Hematopoietic multipotent progenitor cell treated with erythropoietin and hydrocortisone succinate and interleukin-3 and kit ligand, for 4 days (in vitro differentiated cells): ENCODE data around the gene TMEM33.
"Not testable (repeated sequence)": the region's sequence is repeated elsewhere in the genome, so short reads cannot be mapped to it uniquely, and the experiment has no call there.

Experiments used
- DNase-seq: peaks from one replicate; pipeline ENCODE4 v3.0.0-alpha.2; 2015

Gene TMEM33, protein sequence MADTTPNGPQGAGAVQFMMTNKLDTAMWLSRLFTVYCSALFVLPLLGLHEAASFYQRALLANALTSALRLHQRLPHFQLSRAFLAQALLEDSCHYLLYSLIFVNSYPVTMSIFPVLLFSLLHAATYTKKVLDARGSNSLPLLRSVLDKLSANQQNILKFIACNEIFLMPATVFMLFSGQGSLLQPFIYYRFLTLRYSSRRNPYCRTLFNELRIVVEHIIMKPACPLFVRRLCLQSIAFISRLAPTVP

DNA sequence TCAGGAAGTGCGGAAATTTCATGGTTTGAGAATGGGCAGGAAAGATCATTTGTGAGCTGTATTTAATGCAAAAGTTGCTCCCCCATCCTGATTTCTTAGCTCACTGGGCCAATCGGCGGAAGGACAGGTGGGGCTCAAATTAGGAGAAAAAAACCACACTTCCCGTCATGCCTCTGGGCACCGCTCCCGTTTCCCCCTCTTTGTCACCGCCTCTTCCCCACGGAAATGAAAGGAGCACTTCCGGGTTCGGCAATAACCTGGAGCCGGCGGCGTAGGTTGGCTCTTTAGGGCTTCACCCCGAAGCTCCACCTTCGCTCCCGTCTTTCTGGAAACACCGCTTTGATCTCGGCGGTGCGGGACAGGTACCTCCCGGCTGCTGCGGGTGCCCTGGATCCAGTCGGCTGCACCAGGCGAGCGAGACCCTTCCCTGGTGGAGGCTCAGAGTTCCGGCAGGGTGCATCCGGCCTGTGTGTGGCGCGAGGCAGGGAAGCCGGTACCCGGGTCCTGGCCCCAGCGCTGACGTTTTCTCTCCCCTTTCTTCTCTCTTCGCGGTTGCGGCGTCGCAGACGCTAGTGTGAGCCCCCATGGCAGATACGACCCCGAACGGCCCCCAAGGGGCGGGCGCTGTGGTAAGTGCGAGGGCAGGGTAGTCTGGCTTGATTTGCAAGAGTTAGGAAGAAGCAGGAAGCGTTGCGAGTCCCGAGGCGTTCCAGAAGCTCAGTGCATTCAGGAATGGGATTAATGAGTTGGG is at the start of gene TMEM33:
Gene TMEM33 (plus strand): TSS at position 529 of the 751 bp plus-strand sequence. CDS start 56 bp downstream, at position 585.
- DNase-seq, result peak; percentile 96

GRCh38 chr4:41885456-41885855 is 49.8 kb upstream of the TMEM33 start:
- DNase-seq, result no peak

DNA sequence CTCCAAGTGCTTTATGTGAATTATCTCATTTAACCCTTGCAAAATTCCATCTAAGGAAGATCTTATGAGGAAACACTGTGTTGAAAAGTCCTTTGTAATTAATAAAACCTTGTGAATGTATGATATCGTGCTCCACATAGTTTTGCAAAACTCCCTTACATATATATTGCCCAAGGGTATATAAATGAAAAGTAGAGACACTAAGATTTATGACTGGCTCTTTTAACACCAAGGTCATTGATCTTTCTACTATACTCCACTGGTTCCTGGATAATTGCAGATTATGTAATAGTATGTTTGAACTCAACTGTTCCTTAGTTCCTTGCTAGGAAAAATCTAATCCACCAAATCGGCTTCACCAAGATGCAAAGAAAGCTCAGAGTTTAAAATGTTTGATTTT is 48.0 kb upstream of the TMEM33 start:
- DNase-seq, result no peak

GRCh38 chr4:41887821-41888686 is 47.2 kb upstream of the TMEM33 start:
- DNase-seq, result peak; percentile 75

- DNase-seq, result no peak
Observed at GRCh38 chr4:41888687-41889074, 46.5 kb upstream of the TMEM33 start.

DNA sequence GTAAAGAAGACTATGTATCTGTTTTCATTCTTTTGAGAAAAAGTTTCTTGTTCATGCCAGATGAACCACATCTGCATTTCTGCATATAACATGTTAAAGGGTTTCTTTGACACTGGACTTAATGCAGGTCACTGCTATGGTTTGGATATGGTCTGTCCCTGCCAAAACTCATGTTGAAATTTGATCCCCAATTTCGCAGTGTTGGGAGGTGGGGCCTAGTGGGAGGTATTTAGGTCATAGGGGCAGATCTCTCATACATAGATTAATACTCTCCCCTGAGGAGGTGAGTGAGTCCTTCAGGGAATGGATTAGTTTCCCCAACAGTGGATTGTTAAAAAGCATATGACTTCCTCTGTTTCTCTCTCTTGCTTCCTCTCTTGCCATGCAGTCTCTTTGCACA is 45.9 kb upstream of the TMEM33 start:
- no peak for DNase-seq

DNA sequence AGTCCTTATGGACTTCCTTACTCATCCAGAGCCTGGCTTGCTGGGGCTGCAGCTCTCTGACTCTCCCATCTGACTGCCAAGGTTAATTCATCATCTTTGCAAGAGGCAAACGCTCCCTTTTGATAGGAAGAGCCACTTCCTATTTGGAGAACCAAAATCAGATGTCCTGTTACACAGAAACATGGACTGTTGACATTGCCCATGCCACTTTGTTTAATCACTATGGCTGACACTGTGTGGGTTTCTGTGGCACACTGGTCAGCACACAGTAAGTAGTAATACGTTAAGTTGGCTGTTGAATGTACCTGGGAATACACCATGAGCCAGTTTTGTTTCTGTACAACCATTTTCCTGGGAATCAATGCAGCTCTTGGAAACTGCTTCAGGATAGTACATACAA is 45.1 kb upstream of the TMEM33 start:
- DNase-seq, result no peak

DNA sequence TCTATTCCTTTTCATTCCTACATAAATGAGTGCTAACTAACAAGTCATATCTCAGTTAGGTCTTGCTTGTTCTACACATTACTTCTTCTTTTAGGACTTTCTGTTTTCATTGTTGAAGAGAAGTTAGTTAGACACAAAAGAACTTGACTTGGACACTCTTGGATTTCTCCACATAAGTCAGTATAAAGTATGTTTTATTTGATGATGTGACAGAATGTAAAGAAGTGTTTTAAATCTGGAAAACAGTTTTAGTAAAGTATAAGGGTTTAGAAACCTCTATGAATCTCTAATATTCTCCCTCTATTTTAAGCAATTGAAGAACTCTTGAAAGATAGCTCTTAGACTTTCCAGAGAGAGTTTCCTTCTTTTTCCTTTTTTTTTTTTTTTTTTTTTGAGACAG is 38.6 kb upstream of the TMEM33 start:
- DNase-seq, result no peak

DNA sequence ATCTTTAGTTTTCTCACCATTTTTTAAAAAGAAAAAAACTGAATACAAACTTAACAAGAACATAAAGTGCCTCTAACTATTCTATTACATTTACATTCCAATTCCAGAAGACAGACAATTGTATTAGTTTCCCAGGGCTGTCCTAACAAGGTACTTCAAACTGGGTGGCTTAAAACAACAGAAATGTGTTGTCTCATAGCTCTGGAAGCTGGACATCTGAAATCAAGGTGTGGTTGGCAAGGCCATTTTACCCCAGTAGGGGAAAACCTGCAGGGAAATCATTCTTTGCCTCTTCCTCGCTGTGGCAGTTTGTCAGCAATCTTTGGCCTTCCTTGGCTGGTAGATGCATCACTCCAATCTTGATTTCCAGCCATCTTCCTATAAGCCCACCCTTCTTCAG is 37.5 kb upstream of the TMEM33 start:
- DNase-seq, result no peak

GRCh38 chr4:41909136-41909535 is 26.1 kb upstream of the TMEM33 start:
- DNase-seq, result not testable (repeated sequence)

DNA sequence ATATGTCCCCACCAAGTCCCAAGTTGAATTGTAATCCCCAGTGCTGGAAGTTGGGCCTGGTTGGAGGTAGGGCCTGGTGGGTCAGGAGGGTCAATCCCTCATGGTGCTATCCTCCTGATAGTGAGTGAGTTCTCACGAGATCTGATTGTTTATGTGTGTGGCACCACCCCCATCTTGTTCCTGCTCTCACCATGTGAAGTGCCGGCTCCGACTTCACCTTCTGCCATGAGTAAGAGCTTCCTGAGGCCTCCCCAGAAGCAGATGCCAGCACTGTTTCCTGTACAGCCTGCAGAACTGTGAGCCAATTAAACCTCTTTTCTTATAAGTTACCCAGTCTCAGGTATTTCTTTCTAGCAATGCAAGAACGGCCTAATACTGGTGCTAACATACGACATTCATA is 22.7 kb upstream of the TMEM33 start:
- DNase-seq, result no peak

- no peak for DNase-seq
Observed at GRCh38 chr4:41913509-41913908, 21.7 kb upstream of the TMEM33 start.

DNA sequence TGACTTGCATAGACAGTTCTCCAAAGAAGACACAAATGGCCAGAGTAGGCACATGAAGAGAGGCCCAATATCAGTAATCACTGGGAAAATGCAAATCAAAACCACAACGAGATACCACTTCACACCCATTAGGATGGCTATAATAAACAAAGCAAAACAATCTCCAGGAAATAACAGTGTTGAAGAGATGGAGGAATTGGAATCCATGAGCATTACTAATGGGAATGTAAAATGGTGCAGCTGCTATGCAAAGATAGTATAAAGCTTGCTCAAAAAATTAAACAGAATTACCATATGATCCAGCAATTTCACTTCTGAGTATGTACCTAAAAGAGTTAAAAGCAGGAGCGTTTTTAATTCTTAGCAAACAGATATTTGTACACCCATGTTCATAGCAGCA is 17.0 kb upstream of the TMEM33 start:
- no peak for DNase-seq

- not testable (repeated sequence) for DNase-seq
Observed at GRCh38 chr4:41920416-41920815, 14.8 kb upstream of the TMEM33 start.

- DNase-seq, result no peak
Observed at GRCh38 chr4:41921476-41921875, 13.8 kb upstream of the TMEM33 start.

DNA sequence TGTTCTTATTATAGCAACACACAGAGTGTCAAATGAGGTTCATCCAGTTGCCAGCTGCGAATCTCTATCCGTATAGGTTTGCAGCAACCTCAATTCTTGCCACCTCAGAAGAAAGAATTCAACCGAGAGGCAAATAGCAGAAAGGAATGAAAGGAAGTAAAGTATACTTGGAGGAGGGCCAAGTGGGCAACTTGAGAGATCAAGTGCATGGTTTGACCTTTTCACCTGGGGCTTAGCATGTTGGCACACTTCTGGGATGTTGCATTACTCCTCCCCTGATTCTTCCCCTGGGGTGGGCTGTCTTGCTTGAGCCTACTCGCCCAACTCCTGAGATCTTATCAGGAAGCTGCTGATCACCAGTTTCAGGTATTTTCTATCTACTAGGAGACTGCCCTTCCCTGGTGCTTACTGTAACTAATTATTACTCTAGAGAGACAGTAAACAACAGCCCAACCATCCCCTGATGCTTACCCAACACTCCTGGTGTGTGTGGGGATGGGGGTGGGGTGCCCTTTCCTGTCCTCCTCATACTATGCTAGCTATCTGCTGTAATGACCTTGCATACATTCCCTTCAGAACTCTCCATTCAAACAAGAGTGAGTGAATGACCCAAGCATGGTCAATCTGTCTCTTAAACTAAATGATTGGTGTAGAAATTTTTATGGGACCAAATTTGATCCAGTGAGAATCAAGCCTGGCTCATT is 7.3 kb upstream of the TMEM33 start:
- no peak for DNase-seq

GRCh38 chr4:41930139-41930831 is 4.9 kb upstream of the TMEM33 start:
- DNase-seq, result no peak

DNA sequence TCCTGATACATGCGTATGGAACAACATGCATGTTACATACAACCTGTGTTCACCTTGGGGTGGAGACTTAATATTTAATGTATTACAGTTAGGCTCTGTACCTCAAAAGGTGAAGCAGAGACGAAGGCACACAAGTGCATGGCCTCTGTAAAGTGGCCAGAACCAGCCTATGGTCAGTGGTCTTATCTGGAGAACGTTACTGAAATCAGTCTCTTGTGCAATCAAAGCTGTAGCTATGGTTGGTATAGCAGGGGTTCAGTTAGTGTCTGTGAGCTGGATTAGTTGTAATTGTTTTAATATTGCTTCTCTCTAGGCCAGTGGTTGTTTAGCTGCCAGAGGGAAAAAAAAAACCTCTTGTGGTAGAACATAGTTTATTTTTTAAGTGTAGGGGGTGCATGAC is 2.2 kb upstream of the TMEM33 start:
- peak; percentile 11 for DNase-seq

DNA sequence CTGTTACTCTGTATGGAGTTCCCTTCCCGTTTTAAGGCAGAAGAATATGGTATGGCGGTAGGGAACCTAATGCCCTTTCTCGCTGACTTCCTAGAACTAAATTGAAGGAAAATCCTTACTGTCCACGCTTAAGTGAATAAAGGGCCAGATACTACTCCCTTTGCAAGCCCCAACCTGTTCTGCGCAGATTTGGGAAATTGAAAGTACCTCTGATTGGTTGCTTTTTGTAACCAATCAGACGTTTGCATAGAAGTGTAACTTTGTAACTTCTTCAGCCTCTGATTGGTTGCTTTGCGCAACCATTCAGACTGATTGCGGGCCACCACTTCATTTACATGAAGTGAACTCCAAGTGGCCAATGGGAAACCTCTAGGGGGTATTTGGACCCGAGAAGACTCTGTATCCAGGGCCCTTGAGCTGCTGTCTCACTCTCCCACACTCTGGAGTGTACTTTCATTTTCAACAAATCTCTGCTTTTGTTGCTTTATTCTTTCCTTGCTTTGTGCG is 1.2 kb upstream of the TMEM33 start:
- DNase-seq, result peak; percentile 9

GRCh38 chr4:41934514-41934900 is 722 bp upstream of the TMEM33 start:
- peak; percentile 41 for DNase-seq

- DNase-seq, result peak; percentile 70
Observed at GRCh38 chr4:41935652-41936021, 408 bp downstream of the TMEM33 start.

GRCh38 chr4:41939016-41939626 is 3.9 kb downstream of the TMEM33 start:
- peak; percentile 70 for DNase-seq
